HUDEP-2 (cell line): ENCODE results near the gene GPR65.
A peak's percentile ranks its signal among the peaks of the same experiment; 100 is the strongest.

Experiments
- DNase-seq, 76 experiments: peaks; one replicate each; lab custom pipeline; 2025; ENCODE audit not compliant: unreplicated experiment in 76 of 76; lab: John Stamatoyannopoulos, UW

The GPR65 gene

GRCh38 chr14:88003425-88003824 lies 1.5 kb upstream of the GPR65 start:
- DNase-seq, result peak in 2 of 76 experiments; percentile 17 to 46

DNA sequence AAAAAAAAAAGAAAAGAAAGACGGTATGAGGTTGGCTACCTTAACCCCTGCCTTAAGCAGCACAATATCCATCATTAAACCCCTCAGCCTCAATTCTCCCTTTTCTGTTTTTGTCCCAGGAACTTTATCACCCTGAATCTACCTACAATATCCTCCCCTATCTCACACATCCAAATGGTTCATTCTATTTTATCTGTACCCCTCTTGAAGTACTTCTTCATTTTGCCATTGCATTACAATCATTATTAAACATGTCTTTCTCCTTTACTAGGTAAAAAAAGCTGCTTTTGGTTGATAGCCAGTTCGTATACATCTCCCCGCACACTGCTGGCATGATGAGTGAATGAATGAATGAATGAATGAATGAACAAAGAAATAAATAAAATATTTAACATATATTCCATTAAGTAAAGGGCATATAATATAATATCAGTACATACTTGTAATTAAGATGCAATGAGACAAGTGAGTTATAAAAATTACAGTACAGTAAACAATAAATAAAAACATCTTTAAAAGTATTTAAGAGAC lies 364 bp upstream of the GPR65 start:
- DNase-seq, result peak in 3 of 76 experiments; percentile 11 to 31 (median 22)

DNA sequence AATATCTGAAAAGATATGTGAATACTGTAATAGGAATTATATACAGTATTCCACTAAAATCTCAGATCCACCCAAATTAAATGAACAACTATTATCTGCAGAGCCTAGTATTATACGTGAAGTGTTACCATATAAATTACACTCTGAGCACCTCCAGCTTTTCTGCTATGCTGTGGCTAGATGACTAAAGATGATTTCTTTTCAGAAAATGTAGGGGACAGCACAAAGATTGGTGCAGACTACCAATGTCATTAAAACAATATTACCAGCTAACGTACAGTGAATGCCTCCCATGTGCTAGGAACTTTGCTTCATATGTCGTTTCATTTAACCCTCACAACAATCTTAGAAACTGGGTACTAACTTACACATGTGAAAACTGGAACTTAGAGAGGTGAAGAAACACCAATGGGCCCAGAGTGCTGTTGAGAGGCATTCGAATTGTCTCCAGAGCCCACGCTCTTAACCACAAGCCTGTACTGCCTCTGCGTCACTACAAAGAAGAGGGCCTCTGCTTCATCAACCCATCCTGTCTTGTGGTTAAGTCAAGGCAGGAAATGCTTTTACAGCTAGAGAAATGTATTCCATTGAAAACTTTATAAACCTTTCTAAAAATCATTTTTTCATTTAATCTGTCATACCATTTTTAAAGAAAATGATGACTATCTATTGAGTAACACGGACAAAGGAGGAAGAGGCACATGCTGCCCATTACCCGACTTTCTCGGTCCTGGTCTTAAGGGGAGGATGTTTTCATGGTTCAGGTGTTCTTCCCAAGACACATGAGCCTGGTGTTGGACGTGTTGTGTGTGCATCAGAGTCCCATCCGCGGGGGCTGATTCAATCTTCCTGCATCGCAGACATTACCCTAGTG lies 1.3 kb downstream of the GPR65 start:
- no peak for DNase-seq

- DNase-seq, result no peak
Observed at GRCh38 chr14:88007608-88008007, 2.7 kb downstream of the GPR65 start.

- DNase-seq, result no peak
Observed at GRCh38 chr14:88008039-88008742, 3.3 kb downstream of the GPR65 start.

GRCh38 chr14:88009486-88009885 lies 4.6 kb downstream of the GPR65 start:
- no peak for DNase-seq

GRCh38 chr14:88010331-88010730 lies 5.4 kb downstream of the GPR65 start:
- DNase-seq, result no peak

- no peak for DNase-seq
Observed at GRCh38 chr14:88012495-88012894, 7.6 kb downstream of the GPR65 start.

- peak in 63 of 76 experiments; percentile 1 to 77 (median 38) for DNase-seq
Observed at GRCh38 chr14:88013750-88014349, 8.9 kb downstream of the GPR65 start.

DNA sequence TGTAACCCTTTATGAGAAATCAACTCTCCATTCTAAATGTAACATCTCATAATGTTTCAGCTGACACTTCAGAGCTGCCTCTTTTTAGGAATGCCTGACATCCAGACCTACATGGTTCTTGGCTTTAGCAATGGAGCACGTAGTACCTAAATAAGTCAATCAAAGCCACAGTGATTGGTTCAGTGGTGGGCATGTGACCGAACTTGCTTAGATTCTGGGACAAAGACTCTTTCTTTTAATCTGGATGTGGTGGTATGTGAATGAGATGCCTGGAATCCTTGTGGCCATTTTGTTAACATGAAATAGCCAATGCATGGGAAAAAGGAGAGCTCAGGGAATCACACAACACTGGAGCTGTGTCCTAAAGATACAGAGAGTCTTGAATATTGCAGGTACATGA lies 11.8 kb downstream of the GPR65 start:
- DNase-seq, result no peak

DNA sequence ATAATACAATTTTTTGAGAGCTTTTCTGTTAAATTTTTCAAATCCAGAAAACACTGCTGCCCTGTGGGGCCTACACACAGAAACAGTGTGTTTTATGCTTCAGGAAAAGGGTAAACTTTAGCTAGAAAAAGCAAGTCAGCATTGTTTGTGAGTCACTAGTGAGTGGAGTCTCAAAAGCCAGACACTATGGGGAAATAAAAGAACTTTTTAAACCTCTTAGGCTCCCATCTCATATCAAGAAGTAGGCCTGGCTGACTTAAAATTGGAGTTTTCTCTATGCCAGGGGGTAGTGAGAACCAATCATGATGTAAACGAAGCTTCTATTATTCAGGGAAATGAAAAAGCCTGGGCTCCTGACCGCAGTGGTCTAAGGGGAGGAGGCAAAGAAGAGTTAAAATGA lies 12.6 kb downstream of the GPR65 start:
- DNase-seq, result no peak

GRCh38 chr14:88023658-88024187 lies 18.8 kb downstream of the GPR65 start:
- no peak for DNase-seq

- DNase-seq, result peak in 13 of 76 experiments; percentile 4 to 59 (median 20)
Observed at GRCh38 chr14:88024252-88025086, 19.5 kb downstream of the GPR65 start.

DNA sequence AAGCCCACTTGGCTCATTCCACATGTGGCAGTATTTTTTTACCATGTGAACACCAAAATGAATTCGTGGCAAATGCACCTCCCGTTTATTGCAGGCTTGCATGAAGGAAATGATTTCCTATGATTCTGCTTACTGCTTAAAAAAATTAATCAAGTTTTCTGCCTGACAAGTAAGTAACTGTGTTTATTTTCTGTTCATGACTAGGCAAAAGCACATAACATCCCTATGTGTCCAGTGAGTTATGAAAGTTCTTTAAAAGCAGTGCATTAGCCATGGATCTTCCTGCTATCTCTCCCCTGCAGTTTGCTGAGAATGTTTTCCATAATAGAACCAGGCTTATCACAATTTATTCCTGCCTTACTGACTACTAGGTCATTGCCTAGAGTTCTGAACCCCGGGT lies 20.4 kb downstream of the GPR65 start:
- DNase-seq, result no peak

GRCh38 chr14:88026890-88027289 lies 22.0 kb downstream of the GPR65 start:
- no peak for DNase-seq

DNA sequence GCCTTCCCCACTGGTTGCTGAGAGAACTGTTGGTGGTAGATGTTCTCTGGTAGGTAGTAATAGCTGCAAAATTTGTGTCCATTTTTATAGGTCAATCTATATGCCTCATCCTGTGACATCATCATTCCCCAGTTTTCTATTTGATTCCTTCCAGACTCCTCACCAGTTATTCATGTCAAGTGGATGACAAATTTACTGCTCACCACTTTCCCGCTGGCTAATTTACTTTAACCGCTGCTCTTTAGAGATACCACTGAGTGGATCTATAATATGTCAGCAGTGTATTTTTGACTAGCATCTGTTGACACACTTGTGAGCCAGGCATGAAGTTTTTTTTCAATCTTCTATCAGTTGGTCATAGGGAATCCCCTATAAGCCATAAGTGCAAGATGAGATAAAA lies 24.6 kb downstream of the GPR65 start:
- no peak for DNase-seq

DNA sequence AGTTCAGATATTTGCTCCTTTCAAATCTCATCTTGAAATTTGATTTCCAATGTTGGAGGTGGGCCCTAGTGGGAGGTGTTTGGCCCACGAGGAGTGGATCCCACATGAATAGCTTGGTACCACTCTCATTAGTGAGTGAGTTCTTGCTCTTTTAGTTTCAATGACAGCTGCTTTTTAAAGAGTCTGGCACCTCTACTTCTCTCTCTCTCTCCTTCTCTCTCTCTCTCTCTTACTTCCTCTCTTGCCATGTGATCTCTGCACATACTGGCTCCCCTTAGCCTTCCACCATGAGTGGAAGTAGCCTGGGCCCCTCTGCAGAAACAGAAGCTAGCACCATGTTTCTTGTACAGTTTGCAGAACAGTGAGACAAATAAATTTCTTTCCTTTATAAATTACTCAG lies 25.1 kb downstream of the GPR65 start:
- no peak for DNase-seq

- DNase-seq, result no peak
Observed at GRCh38 chr14:88030892-88031291, 26.0 kb downstream of the GPR65 start.

GRCh38 chr14:88032373-88032772 lies 27.4 kb downstream of the GPR65 start:
- DNase-seq, result no peak

DNA sequence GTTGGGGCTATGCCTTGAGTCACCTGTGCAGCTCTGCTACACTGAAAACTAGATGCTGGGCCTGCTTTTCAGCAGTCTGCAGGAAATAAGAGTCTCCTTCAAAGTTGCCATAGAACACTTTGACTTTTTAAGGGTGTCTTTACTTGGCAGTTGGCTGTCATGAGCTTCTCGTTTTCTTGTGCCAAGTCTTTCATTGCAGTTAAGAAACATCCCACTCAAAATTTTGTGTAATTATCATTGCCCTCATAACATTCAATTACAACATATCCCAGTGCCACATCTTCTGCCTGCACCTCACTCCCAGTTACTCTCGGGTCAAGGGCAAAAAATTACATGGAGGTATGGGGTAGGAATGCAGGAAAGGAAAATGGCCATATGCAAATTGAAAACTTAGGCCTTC lies 29.1 kb downstream of the GPR65 start:
- DNase-seq, result no peak
